ENCODE data around the gene PTPN21. TPM values are rescaled to one million over a fixed set of nuclear protein-coding genes. Genes with fewer than 3 reads are reported as not detected.

PTPN21 gene
- total and polyA plus RNA-seq, 4 donors, result 2.1 to 7.2 (median 3.1) TPM

GRCh38 chr14:88584451-88584850, 29.6 kb upstream of the PTPN21 start:
- no peaks in the 10 kb centered on the region for H3K9me3 ChIP-seq (ENCODE audit: control insufficient read depth in 4 of 4, low read length in 3 of 4)
- no peaks in the 10 kb centered on the region for H3K4me1 ChIP-seq (ENCODE audit: control insufficient read depth in 4 of 4, insufficient read depth in 4 of 4, low read length in 3 of 4)
- H3K27me3 ChIP-seq (ENCODE audit: control insufficient read depth in 4 of 4, insufficient read depth in 4 of 4, low read length in 3 of 4), result no peaks in the 10 kb centered on the region
- no peak overlapping the region for H3K4me3 ChIP-seq (ENCODE audit: low read depth in 1 of 3, low read length in 3 of 3)
- peaks cover 4 to 54% (median 42%) of the 10 kb centered on the region in 4 donors for H3K36me3 ChIP-seq (ENCODE audit: control insufficient read depth in 4 of 4, insufficient read depth in 3 of 4, low read depth in 1 of 4, low read length in 3 of 4)
- TF ChIP-seq GABPA (IDR thresholded peaks at IDR 0.05 in 1 of 2, conservative IDR thresholded peaks at IDR 0.05 in 1 of 2) (no peak), RAD21 (IDR thresholded peaks at IDR 0.05) (no peak), FOXA1 (IDR thresholded peaks at IDR 0.05) (no peak), EGR1 (IDR thresholded peaks at IDR 0.05; ENCODE audit: low read depth in 2 of 2) (no peak)
- TF ChIP-seq, protein P1, sequence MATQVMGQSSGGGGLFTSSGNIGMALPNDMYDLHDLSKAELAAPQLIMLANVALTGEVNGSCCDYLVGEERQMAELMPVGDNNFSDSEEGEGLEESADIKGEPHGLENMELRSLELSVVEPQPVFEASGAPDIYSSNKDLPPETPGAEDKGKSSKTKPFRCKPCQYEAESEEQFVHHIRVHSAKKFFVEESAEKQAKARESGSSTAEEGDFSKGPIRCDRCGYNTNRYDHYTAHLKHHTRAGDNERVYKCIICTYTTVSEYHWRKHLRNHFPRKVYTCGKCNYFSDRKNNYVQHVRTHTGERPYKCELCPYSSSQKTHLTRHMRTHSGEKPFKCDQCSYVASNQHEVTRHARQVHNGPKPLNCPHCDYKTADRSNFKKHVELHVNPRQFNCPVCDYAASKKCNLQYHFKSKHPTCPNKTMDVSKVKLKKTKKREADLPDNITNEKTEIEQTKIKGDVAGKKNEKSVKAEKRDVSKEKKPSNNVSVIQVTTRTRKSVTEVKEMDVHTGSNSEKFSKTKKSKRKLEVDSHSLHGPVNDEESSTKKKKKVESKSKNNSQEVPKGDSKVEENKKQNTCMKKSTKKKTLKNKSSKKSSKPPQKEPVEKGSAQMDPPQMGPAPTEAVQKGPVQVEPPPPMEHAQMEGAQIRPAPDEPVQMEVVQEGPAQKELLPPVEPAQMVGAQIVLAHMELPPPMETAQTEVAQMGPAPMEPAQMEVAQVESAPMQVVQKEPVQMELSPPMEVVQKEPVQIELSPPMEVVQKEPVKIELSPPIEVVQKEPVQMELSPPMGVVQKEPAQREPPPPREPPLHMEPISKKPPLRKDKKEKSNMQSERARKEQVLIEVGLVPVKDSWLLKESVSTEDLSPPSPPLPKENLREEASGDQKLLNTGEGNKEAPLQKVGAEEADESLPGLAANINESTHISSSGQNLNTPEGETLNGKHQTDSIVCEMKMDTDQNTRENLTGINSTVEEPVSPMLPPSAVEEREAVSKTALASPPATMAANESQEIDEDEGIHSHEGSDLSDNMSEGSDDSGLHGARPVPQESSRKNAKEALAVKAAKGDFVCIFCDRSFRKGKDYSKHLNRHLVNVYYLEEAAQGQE (IDR thresholded peaks at IDR 0.05), result no peak
- TF ChIP-seq, protein P2, sequence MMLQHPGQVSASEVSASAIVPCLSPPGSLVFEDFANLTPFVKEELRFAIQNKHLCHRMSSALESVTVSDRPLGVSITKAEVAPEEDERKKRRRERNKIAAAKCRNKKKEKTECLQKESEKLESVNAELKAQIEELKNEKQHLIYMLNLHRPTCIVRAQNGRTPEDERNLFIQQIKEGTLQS (IDR thresholded peaks at IDR 0.05), result no peak
- H3K27ac ChIP-seq (ENCODE audit: low read depth in 1 of 2, low read length in 2 of 2), result no peak overlapping the region
- WGBS, result 99% methylated on average over 3 of the region's 3 CpGs
- no peak overlapping the region for H3K9ac ChIP-seq (ENCODE audit: low read depth in 1 of 2, low read length in 2 of 2)
- no peak for DNase-seq (ENCODE audit: low spot score)

DNA sequence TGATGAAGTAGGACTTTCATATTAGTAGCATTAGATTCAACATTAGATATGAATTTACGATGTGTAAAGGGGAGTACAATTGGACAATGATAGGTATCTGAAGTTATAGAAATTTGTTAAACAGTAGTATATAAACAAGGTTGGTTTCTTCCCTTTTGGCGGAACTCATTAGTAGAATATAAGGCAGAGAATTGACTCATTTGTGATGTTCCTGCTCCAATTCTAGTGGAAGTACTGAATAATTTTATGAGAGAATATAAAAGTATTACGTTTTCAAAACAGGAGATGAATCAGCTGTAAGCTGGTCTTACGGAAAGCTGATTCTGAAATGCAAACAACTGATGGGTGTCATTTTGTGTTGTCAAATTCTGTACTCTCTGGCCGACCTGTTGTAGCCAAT, 21.4 kb upstream of the PTPN21 start:
- no peak for DNase-seq (ENCODE audit: low spot score)
- 97% methylated on average over 5 of the region's 5 CpGs for WGBS
- H3K36me3 ChIP-seq (ENCODE audit: control insufficient read depth in 4 of 4, insufficient read depth in 3 of 4, low read depth in 1 of 4, low read length in 3 of 4), result peaks cover 23 to 82% (median 77%) of the 10 kb centered on the region in 4 donors

More for the DNA sequence above, 21.4 kb upstream of the PTPN21 start:
- H3K27me3 ChIP-seq (ENCODE audit: control insufficient read depth in 4 of 4, insufficient read depth in 4 of 4, low read length in 3 of 4), result no peaks in the 10 kb centered on the region
- TF ChIP-seq MAX (IDR thresholded peaks at IDR 0.05) (no peak), NR2F2 (IDR thresholded peaks at IDR 0.05) (no peak), FOXA2 (IDR thresholded peaks at IDR 0.05) (no peak), SP1 (IDR thresholded peaks at IDR 0.05) (no peak), FOXA1 (IDR thresholded peaks at IDR 0.05) (no peak), RAD21 (IDR thresholded peaks at IDR 0.05) (no peak), TAF1 (conservative IDR thresholded peaks at IDR 0.05) (no peak)
- TF ChIP-seq, protein P1 (IDR thresholded peaks at IDR 0.05), result no peak
- H3K4me3 ChIP-seq (ENCODE audit: low read depth in 1 of 3, low read length in 3 of 3), result no peak overlapping the region
- no peak overlapping the region for H3K27ac ChIP-seq (ENCODE audit: low read depth in 1 of 2, low read length in 2 of 2)
- H3K9ac ChIP-seq (ENCODE audit: low read depth in 1 of 2, low read length in 2 of 2), result no peak overlapping the region
- no peaks in the 10 kb centered on the region for H3K9me3 ChIP-seq (ENCODE audit: control insufficient read depth in 4 of 4, low read length in 3 of 4)
- no peaks in the 10 kb centered on the region for H3K4me1 ChIP-seq (ENCODE audit: control insufficient read depth in 4 of 4, insufficient read depth in 4 of 4, low read length in 3 of 4)
